ENCODE data around the gene OXGR1.

The OXGR1 gene

DNA sequence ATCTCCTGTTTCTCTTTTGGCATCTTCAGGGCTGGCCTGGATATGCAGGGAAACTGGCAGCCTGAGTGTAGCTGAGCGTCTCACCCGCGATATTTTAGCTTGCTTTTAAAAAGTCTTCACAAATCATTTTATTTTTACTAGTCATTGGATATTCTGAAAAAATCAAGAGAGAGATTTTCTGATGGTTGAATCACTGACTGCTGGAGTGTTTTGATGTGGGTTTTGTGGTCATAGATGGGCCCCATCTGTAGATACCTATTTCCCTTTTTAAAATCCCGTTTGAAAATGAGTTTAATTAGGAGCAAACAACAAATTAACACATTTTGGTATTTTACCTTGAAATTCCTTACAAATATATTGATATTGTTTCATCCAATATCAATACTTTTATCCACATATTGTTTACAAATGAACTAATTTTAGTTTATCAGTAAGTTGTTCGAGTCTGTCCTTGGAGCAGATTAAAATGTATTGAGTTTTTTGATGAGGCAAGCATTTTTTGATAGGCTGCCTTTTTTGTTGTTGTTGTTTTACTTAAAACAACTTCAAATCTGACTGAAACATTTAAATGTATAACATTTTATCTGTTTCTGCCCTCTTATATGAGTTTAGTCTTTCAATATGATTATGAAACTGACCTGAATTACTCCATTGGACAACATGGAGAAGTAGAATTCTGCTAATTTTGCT, 21.5 kb upstream of the OXGR1 start:
- no peak for DNase-seq (ENCODE audit: low read depth)
- H3K4me3 ChIP-seq (ENCODE audit: low read length) = no peak overlapping the region

DNA sequence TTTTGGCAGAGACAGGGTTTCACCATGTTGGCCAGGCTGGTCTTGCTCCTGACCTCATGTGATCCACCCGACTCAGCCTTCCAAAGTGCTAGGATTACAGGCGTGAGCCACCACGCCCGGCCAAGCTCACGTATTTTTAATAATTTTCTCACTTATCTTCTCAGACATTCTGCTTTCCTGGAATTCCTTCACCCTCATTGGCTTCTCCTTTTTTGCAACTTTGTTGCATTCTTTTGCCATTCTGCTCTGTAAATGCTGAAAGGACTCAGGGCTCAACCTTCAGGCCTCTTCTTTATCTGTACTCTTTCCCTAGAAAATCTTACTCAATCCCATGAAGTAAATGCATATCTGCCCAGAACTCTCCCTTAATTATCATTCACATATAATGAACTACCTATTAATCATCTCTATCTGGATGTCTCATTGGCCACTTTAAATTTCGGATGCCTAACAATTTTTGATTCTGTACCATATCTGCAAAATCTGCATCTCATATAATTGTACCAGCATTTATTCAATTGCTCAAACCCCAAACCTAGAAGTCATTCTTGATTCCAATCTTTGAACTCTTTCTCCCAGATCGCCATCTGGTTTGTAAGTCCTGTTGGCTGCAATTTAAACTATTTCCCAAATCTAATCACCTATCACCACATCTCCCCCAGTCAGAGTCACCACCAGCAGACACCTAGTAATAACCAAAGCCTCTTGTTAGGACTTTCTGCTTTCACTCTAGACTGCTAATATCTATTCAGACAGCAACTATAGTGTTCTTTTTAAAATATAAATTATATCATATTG, 18.2 kb upstream of the OXGR1 start:
- no peak for TF ChIP-seq CTCF (IDR thresholded peaks at IDR 0.05; ENCODE audit: insufficient read depth, low read depth, low read length, missing control alignments)
- DNase-seq (ENCODE audit: low read depth) = no peak
- H3K4me3 ChIP-seq (ENCODE audit: low read length) = no peak overlapping the region

More for the DNA sequence above, 21.5 kb upstream of the OXGR1 start:
- no peak for TF ChIP-seq CTCF (IDR thresholded peaks at IDR 0.05; ENCODE audit: insufficient read depth, low read depth, low read length, missing control alignments)

- no peak for TF ChIP-seq CTCF (IDR thresholded peaks at IDR 0.05; ENCODE audit: insufficient read depth, low read depth, low read length, missing control alignments)
- DNase-seq (ENCODE audit: low read depth) = no peak
- H3K4me3 ChIP-seq (ENCODE audit: low read length) = no peak overlapping the region
Observed at GRCh38 chr13:97011446-97012131, 17.3 kb upstream of the OXGR1 start.

GRCh38 chr13:97008643-97009042, 14.4 kb upstream of the OXGR1 start:
- no peak for DNase-seq (ENCODE audit: low read depth)
- no peak overlapping the region for H3K4me3 ChIP-seq (ENCODE audit: low read length)
- TF ChIP-seq CTCF (IDR thresholded peaks at IDR 0.05; ENCODE audit: insufficient read depth, low read depth, low read length, missing control alignments) = no peak

- no peak for TF ChIP-seq CTCF (IDR thresholded peaks at IDR 0.05; ENCODE audit: insufficient read depth, low read depth, low read length, missing control alignments)
Observed at GRCh38 chr13:97005625-97006262, 11.5 kb upstream of the OXGR1 start.

DNA sequence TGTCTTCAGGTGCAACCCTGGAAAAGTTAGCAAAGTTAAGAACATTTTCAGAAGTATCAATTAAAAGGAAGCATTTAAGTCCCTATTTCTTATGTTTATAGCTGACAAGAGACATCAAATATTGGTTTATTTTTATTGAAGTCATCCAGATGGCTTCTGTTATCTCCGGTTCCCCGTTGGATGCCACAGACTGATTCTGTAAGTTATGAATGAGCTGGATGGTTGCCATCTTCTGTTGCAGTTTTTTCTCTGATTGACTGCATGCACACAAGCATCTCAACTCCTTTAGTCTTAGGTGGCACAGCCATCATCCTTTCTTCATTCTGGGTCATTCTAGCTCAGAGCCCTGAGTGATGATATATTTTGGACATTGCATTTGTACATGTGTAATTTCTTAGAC, 10.6 kb upstream of the OXGR1 start:
- no peak overlapping the region for H3K4me3 ChIP-seq (ENCODE audit: low read length)
- no peak for DNase-seq (ENCODE audit: low read depth)
- no peak for TF ChIP-seq CTCF (IDR thresholded peaks at IDR 0.05; ENCODE audit: insufficient read depth, low read depth, low read length, missing control alignments)

More at GRCh38 chr13:97005625-97006262, 11.5 kb upstream of the OXGR1 start:
- DNase-seq (ENCODE audit: low read depth) = peak; percentile 74
- H3K4me3 ChIP-seq (ENCODE audit: low read length) = no peak overlapping the region
